ENCODE measurements around the gene NKX3-2. TPM values are rescaled to one million over a fixed set of nuclear protein-coding genes. Genes with fewer than 3 reads are reported as not detected.
A peak's percentile ranks its signal among the peaks of the same experiment; 100 is the strongest.

NKX3-2 gene
- total and polyA plus RNA-seq, 12 donors: 0.06 to 0.50 (median 0.24) TPM; not detected in 5

GRCh38 chr4:13537832-13538177, 6.5 kb downstream of the NKX3-2 start:
- no peak for DNase-seq
- 8 to 13% (median 11%) methylated on average over 4 to 10 of the region's 10 CpGs for WGBS, 4 donors
- no peak for TF ChIP-seq POLR2A (IDR thresholded peaks at IDR 0.05)
- TF ChIP-seq CTCF (IDR thresholded peaks at IDR 0.05): no peak
- intact Hi-C loops (cut with DNase I): no loop called here
- Histone ChIP-seq H3K27ac (no peak overlapping the region), H3K27me3 (peaks cover 91% of the 10 kb centered on the region), H3K9me3 (replicated peaks in 1 of 3) (no peaks in the 10 kb centered on the region), H3K4me1 (replicated peaks in 1 of 2) (peaks cover 0 to 13% of the 10 kb centered on the region in 2 donors), H3K36me3 (replicated peaks in 1 of 2) (no peaks in the 10 kb centered on the region), H3K4me3 (no peak overlapping the region)

- WGBS, 4 donors: 10 to 17% (median 16%) methylated on average over 26 to 34 of the region's 34 CpGs
- Histone ChIP-seq H3K9me3 (replicated peaks in 1 of 3) (no peaks in the 10 kb centered on the region), H3K36me3 (replicated peaks in 1 of 2) (no peaks in the 10 kb centered on the region), H3K4me1 (replicated peaks in 1 of 2) (peaks cover 0 to 9% of the 10 kb centered on the region in 2 donors), H3K27me3 (peaks cover 89% of the 10 kb centered on the region), H3K4me3 (no peak overlapping the region), H3K27ac (no peak overlapping the region)
- intact Hi-C loops (cut with DNase I): no loop called here
- no peak for TF ChIP-seq CTCF (IDR thresholded peaks at IDR 0.05)
- TF ChIP-seq POLR2A (IDR thresholded peaks at IDR 0.05): no peak
- no peak for DNase-seq
Measured at GRCh38 chr4:13537011-13537831, 7.1 kb downstream of the NKX3-2 start.

GRCh38 chr4:13536607-13537006, 7.7 kb downstream of the NKX3-2 start:
- H3K27me3 ChIP-seq: peaks cover 89% of the 10 kb centered on the region
- H3K27ac ChIP-seq: no peak overlapping the region
- peak in 1 of 7 donors; percentile 7 for DNase-seq
- no peak for TF ChIP-seq CTCF (IDR thresholded peaks at IDR 0.05)
- no peak for TF ChIP-seq POLR2A (IDR thresholded peaks at IDR 0.05)
- no peaks in the 10 kb centered on the region for H3K9me3 ChIP-seq (replicated peaks in 1 of 3)
- intact Hi-C loops (cut with DNase I): no loop called here
- H3K4me1 ChIP-seq (replicated peaks in 1 of 2): peaks cover 0 to 4% of the 10 kb centered on the region in 2 donors
- H3K4me3 ChIP-seq: no peak overlapping the region
- H3K36me3 ChIP-seq (replicated peaks in 1 of 2): no peaks in the 10 kb centered on the region
- WGBS, 4 donors: 19 to 29% (median 26%) methylated on average over 6 of the region's 6 CpGs

- no peak overlapping the region for H3K4me3 ChIP-seq
- no peak for TF ChIP-seq POLR2A (IDR thresholded peaks at IDR 0.05)
- TF ChIP-seq CTCF (IDR thresholded peaks at IDR 0.05): no peak
- peaks cover 0 to 4% of the 10 kb centered on the region in 2 donors for H3K4me1 ChIP-seq (replicated peaks in 1 of 2)
- intact Hi-C loops (cut with DNase I): no loop called here
- peak in 1 of 7 donors; percentile 27 for DNase-seq
- no peaks in the 10 kb centered on the region for H3K9me3 ChIP-seq (replicated peaks in 1 of 3)
- WGBS, 4 donors: 2 to 5% (median 3%) methylated on average over 30 to 39 of the region's 39 CpGs
- H3K36me3 ChIP-seq (replicated peaks in 1 of 2): no peaks in the 10 kb centered on the region
- H3K27me3 ChIP-seq: peaks cover 89% of the 10 kb centered on the region
- no peak overlapping the region for H3K27ac ChIP-seq
Measured at GRCh38 chr4:13535708-13536361, 8.5 kb downstream of the NKX3-2 start.
